HG03520 (cell line): Measurements from ENCODE around the gene DUSP1.
A peak's percentile ranks its signal among the peaks of the same experiment; 100 is the strongest.
"Not testable (repeated sequence)": the region's sequence is repeated elsewhere in the genome, so short reads cannot be mapped to it uniquely, and the experiment has no call there.

ENCODE experiments used
- ATAC-seq: cut with Tn5 transposase; IDR thresholded peaks from one replicate; pipeline ENCODE4 v1.9.1; 2021; ENCODE audit warnings: mild to moderate bottlenecking, moderate library complexity; ENCODE audit not compliant: unreplicated experiment

Gene DUSP1

GRCh38 chr5:172770675-172771438, at the start of gene DUSP1:
DUSP1 (minus strand) TSS chr5:172771195; CDS start chr5:172770952, 243 bp downstream.
- peak; percentile 51 for ATAC-seq

GRCh38 chr5:172820046-172820767, 49.2 kb upstream of the DUSP1 start:
- no peak for ATAC-seq

- no peak for ATAC-seq
Measured at GRCh38 chr5:172819569-172819968, 48.6 kb upstream of the DUSP1 start.

- no peak for ATAC-seq
Measured at GRCh38 chr5:172818081-172818480, 47.1 kb upstream of the DUSP1 start.

GRCh38 chr5:172817664-172818063, 46.7 kb upstream of the DUSP1 start:
- no peak for ATAC-seq

GRCh38 chr5:172816925-172817562, 46.0 kb upstream of the DUSP1 start:
- ATAC-seq = no peak

GRCh38 chr5:172815631-172816030, 44.6 kb upstream of the DUSP1 start:
- no peak for ATAC-seq

- ATAC-seq = not testable (repeated sequence)
Measured at GRCh38 chr5:172810996-172811395, 40.0 kb upstream of the DUSP1 start.

GRCh38 chr5:172809774-172810173, 38.8 kb upstream of the DUSP1 start:
- ATAC-seq = no peak

GRCh38 chr5:172807766-172808311, 36.8 kb upstream of the DUSP1 start:
- ATAC-seq = no peak

- ATAC-seq = peak; percentile 95
Measured at GRCh38 chr5:172806897-172807672, 36.1 kb upstream of the DUSP1 start.

- no peak for ATAC-seq
Measured at GRCh38 chr5:172805736-172806255, 34.8 kb upstream of the DUSP1 start.

- ATAC-seq = no peak
Measured at GRCh38 chr5:172805018-172805683, 34.2 kb upstream of the DUSP1 start.

GRCh38 chr5:172802567-172803176, 31.7 kb upstream of the DUSP1 start:
- no peak for ATAC-seq

GRCh38 chr5:172802112-172802511, 31.1 kb upstream of the DUSP1 start:
- no peak for ATAC-seq

- no peak for ATAC-seq
Measured at GRCh38 chr5:172801179-172801671, 30.2 kb upstream of the DUSP1 start.

- ATAC-seq = no peak
Measured at GRCh38 chr5:172800088-172800551, 29.1 kb upstream of the DUSP1 start.

GRCh38 chr5:172799416-172799815, 28.4 kb upstream of the DUSP1 start:
- ATAC-seq = no peak
